Esophagus squamous epithelium (tissue), 5 donors: Measurements from ENCODE around the gene ERI2. TPM values are rescaled to one million over a fixed set of nuclear protein-coding genes. Genes with fewer than 3 reads are reported as not detected.

Source experiments
- DNase-seq: peaks from one replicate; lab custom pipeline; 2025; lab: John Stamatoyannopoulos, UW
- H3K27ac ChIP-seq, 4 donors: fragments of 200-600 bp; sonication (generic); one replicate each; pipeline ENCODE4 v1.5.1; 2016 to 2019; ENCODE audit warnings: mild to moderate bottlenecking in 1 of 4
- H3K27me3 ChIP-seq, 4 donors: fragments of 200-600 bp; sonication (generic); 1 replicate in 3 of 4; 2 replicates in 1 of 4; pipeline versions ENCODE4 v1.5.1 to v1.6.0; 2017 to 2021; ENCODE audit warnings: antibody characterized with exemption in 1 of 4
- H3K36me3 ChIP-seq, 3 donors: fragments of 200-600 bp; sonication (generic); one replicate each; pipeline ENCODE4 v1.5.1; 2016 to 2019
- H3K4me1 ChIP-seq, 3 donors: fragments of 200-600 bp; sonication (generic); one replicate each; pipeline ENCODE4 v1.5.1; 2017 to 2019
- H3K4me3 ChIP-seq, 4 donors: fragments of 200-600 bp; sonication (generic); 1 replicate in 3 of 4; 2 replicates in 1 of 4; pipeline ENCODE4 v1.5.1; 2016 to 2019; ENCODE audit warnings: mild to moderate bottlenecking in 2 of 4, moderate library complexity in 1 of 4
- H3K9me3 ChIP-seq, 3 donors: fragments of 200-600 bp; sonication (generic); one replicate each; pipeline ENCODE4 v1.5.1; 2016 to 2019
- POLR2A ChIP-seq, 4 donors: fragments of 450-650 bp; IDR thresholded peaks; one replicate each; pipeline ENCODE4 v1.6.1; 2017; ENCODE audit warnings: antibody characterized with exemption in 4 of 4, mild to moderate bottlenecking in 4 of 4, moderate library complexity in 3 of 4
- WGBS, 2 donors: methylation state at CpG; one replicate each; pipeline ENCODE4 v1.1.5; 2018; 5-methylcytosine and 5-hydroxymethylcytosine counted together
- intact Hi-C: fragments of 100-400 bp; cut with DNase I; formaldehyde crosslinking; loops from one replicate; pipeline ENCODE4 v1.15.0; 2022
- total RNA-seq, 4 donors: library from RNA; depleted of rRNA; stranded (reverse); fragments of >200 nt; gene quantifications; one replicate each; pipeline ENCODE4 v1.1.0, GENCODE V29; 2016
- TF ChIP-seq, protein P1 (sequence below), 6 experiments: fragments of 450-650 bp in 4 of 6; fragments of 200-600 bp in 2 of 6; sonication (generic) in 2 of 6; IDR thresholded peaks; one replicate each; pipeline ENCODE4 v1.5.1; 2016 to 2019; ENCODE audit warnings: antibody characterized with exemption in 6 of 6, mild to moderate bottlenecking in 4 of 6, moderate library complexity in 4 of 6
- donor health status: DM: yes; HTN: yes; CAD: no.

ERI2 gene
- total RNA-seq, 4 donors from 2014 or later, result 12.5 to 20.0 (median 19.0) TPM

DNA sequence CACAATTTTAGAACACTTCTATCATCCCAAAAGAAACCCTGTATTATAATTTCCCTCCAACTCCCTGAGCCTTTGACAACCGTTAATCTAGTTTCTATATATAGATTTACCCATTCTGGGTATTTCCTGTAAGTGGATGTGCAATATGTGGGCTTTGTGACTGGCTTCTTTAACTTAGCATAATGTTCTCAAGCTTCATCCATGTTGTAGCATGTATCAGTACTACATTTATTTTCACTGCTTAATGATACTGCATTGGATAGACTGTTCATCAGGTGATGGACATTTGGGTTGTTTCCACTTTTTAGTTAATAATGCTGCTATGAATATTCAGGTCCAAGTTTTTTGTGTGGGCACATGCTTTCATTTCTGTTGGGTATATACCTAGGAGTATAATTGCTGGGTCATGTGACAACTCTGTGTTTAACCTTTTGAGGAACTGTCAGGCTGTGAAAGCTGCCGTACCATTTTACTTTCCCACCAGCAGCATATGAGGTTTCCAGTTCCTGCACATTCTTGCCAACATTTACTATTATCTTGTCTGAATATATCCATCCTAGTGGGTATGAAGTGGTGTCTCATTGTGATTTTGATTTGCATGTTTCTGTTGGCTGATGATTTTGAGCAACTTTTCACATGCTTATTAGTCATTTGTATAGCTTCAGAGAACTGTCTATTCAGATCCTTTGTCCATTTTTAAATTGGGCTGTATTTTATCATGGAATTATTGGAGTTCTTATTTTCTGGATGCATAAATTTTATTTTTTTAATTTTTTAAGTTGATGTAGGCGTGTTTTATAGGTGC lies 16.5 kb upstream of the ERI2 start:
- intact Hi-C loops, result no loop called here
- no peak for DNase-seq
- Histone ChIP-seq H3K27me3 (no peaks in the 10 kb centered on the region), H3K9me3 (no peaks in the 10 kb centered on the region), H3K4me1 (no peaks in the 10 kb centered on the region), H3K36me3 (peaks cover 0 to 38% (median 0%) of the 10 kb centered on the region in 3 donors), H3K27ac (no peak overlapping the region), H3K4me3 (no peak overlapping the region)
- no peak for TF ChIP-seq POLR2A (IDR thresholded peaks at IDR 0.05)
- TF ChIP-seq, protein P1, sequence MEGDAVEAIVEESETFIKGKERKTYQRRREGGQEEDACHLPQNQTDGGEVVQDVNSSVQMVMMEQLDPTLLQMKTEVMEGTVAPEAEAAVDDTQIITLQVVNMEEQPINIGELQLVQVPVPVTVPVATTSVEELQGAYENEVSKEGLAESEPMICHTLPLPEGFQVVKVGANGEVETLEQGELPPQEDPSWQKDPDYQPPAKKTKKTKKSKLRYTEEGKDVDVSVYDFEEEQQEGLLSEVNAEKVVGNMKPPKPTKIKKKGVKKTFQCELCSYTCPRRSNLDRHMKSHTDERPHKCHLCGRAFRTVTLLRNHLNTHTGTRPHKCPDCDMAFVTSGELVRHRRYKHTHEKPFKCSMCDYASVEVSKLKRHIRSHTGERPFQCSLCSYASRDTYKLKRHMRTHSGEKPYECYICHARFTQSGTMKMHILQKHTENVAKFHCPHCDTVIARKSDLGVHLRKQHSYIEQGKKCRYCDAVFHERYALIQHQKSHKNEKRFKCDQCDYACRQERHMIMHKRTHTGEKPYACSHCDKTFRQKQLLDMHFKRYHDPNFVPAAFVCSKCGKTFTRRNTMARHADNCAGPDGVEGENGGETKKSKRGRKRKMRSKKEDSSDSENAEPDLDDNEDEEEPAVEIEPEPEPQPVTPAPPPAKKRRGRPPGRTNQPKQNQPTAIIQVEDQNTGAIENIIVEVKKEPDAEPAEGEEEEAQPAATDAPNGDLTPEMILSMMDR (IDR thresholded peaks at IDR 0.05), result no peak
- 78 to 80% methylated on average over 3 of the region's 3 CpGs for WGBS, 2 donors

DNA sequence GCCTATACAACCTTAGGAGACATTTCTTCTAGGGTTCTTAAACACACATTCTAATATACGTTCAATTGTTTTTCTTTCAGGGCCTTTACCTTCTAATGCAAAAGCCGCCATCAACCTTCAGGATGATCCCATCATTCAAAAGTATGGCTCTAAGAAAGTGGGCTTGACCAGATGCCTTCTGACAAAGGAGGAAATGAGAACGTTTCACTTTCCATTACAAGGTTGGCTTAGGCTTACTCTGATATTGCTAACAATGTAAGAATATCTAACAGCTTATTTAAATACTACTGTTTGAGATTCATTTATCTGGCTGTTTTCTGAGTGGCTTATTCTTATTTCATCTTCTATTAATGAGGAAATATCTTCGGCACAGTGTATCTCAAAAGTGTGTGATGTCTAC lies 15.4 kb upstream of the ERI2 start:
- no peaks in the 10 kb centered on the region for H3K9me3 ChIP-seq
- DNase-seq, result no peak
- WGBS, 2 donors, result 82 to 88% methylated on average over 4 of the region's 4 CpGs
- H3K27me3 ChIP-seq, result no peaks in the 10 kb centered on the region
- H3K27ac ChIP-seq, result no peak overlapping the region
- H3K4me3 ChIP-seq, result no peak overlapping the region
- intact Hi-C loops, result no loop called here
- no peaks in the 10 kb centered on the region for H3K4me1 ChIP-seq
- H3K36me3 ChIP-seq, result peaks cover 0 to 29% (median 0%) of the 10 kb centered on the region in 3 donors
- TF ChIP-seq POLR2A (IDR thresholded peaks at IDR 0.05), result no peak
- TF ChIP-seq, protein P1 (IDR thresholded peaks at IDR 0.05), result no peak

DNA sequence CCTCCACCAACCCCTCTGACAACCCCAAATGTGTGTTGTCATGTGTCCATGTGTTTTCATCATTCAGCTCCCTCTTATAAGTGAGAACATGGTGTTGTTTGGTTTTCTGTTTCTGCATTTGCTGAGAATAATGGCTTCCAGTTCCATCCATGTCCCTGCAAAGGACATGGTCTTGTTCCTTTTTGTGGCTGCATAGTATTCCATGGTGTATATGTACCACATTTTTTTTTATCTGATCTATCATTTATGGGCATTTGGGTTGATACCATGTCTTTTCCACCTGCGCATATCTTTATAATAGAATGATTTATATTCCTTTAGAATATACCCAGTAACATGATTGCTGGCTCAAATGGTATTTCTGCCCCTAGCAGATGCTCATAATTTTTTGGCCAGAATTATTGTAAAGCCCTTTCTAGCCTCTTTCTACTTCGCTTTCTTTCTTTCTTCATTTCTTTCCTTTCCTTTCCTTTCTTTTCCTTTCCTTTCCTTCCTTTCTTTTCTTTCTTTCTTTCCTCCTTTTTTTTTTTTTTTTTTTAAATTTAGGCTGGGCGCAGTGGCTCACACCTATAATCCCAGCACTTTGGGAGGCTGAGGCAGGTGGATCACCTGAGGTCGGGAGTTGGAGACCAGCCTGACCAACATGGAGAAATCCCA lies 12.8 kb upstream of the ERI2 start:
- H3K27ac ChIP-seq, result no peak overlapping the region

DNA sequence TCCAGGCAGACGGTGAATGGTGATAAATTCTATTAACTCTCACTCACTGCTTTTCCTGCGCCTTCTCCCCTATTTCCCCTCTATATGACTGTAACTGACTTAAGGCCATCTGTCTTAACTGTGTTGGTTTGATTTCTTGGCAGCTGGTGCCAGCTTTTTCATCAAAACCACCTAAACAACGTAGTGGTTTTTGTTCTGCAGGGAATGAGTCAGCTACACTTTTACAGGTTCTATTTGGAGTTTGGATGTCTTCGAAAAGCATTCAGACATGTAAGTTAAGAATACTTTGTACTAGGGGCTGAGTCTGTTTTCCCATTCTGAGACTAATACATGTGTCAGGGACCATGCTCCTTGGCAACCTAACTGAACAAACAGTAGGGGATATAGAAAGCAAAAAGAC lies 8.5 kb upstream of the ERI2 start:
- H3K27me3 ChIP-seq, result no peaks in the 10 kb centered on the region
- no peak for DNase-seq
- no peak for TF ChIP-seq POLR2A (IDR thresholded peaks at IDR 0.05)
- TF ChIP-seq, protein P1 (IDR thresholded peaks at IDR 0.05), result no peak
- intact Hi-C loops, result no loop called here
- no peak overlapping the region for H3K27ac ChIP-seq
- peaks cover 0 to 20% (median 0%) of the 10 kb centered on the region in 3 donors for H3K36me3 ChIP-seq
- WGBS, 2 donors, result 34 to 51% methylated on average over 4 of the region's 4 CpGs
- H3K9me3 ChIP-seq, result no peaks in the 10 kb centered on the region
- peaks cover 0 to 5% (median 0%) of the 10 kb centered on the region in 3 donors for H3K4me1 ChIP-seq
- H3K4me3 ChIP-seq, result no peak overlapping the region

More for the DNA sequence above, 12.8 kb upstream of the ERI2 start:
- DNase-seq, result no peak
- intact Hi-C loops, result no loop called here
- H3K4me1 ChIP-seq, result no peaks in the 10 kb centered on the region
- TF ChIP-seq, protein P1 (IDR thresholded peaks at IDR 0.05), result no peak
- TF ChIP-seq POLR2A (IDR thresholded peaks at IDR 0.05), result no peak
- 89% methylated on average over 2 to 3 of the region's 4 CpGs for WGBS, 2 donors
- no peaks in the 10 kb centered on the region for H3K9me3 ChIP-seq
- no peak overlapping the region for H3K4me3 ChIP-seq
- no peaks in the 10 kb centered on the region for H3K27me3 ChIP-seq
- H3K36me3 ChIP-seq, result peaks cover 0 to 32% (median 0%) of the 10 kb centered on the region in 3 donors

DNA sequence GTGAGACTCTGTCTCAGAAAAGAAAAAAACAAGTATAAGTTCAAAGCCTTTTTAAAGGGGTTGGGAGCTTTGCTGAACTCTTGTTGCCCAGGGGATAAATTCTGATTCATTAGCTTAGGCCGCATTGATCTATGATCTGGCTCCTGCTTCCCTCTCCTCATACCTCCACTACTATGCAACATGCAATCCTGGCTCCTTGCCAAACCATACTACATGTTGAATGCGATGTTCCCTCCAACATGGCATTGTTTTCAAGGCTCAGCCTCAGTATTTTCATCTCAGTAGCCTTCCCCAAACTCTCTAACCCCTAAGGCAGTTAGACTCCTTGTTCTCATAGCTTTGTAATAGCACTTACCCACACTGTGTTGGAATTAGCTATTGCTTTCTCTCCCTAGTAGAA lies 6.2 kb upstream of the ERI2 start:
- no peak for DNase-seq
- H3K36me3 ChIP-seq, result peaks cover 0 to 20% (median 0%) of the 10 kb centered on the region in 3 donors
- 39 to 51% methylated on average over 2 of the region's 2 CpGs for WGBS, 2 donors
- H3K27me3 ChIP-seq, result no peaks in the 10 kb centered on the region
- no peak overlapping the region for H3K27ac ChIP-seq
- no peak overlapping the region for H3K4me3 ChIP-seq
- intact Hi-C loops, result no loop called here
- no peak for TF ChIP-seq POLR2A (IDR thresholded peaks at IDR 0.05)
- TF ChIP-seq, protein P1 (IDR thresholded peaks at IDR 0.05), result no peak
- no peaks in the 10 kb centered on the region for H3K9me3 ChIP-seq
- H3K4me1 ChIP-seq, result peaks cover 0 to 9% (median under 1%) of the 10 kb centered on the region in 3 donors
